GM12875 (cell line): ENCODE results near the gene KDM1B.
A peak's percentile ranks its signal among the peaks of the same experiment; 100 is the strongest.

Experiments used
- H3K4me3 ChIP-seq: one replicate; pipeline ENCODE4 v1.5.1; 2011; ENCODE audit warnings: low read depth, low read length, control low read depth
- CTCF ChIP-seq: IDR thresholded peaks from 2 replicates; pipeline ENCODE4 v1.5.1; 2011; ENCODE audit warnings: low read depth, mild to moderate bottlenecking, control low read depth, inconsistent platforms, low read length, moderate library complexity, borderline replicate concordance; ENCODE audit not compliant: insufficient read depth

The KDM1B gene

GRCh38 chr6:18253635-18254034, 98.4 kb downstream of the KDM1B start:
- TF ChIP-seq CTCF = no peak
- no peak overlapping the region for H3K4me3 ChIP-seq

GRCh38 chr6:18254793-18255192, 99.6 kb downstream of the KDM1B start:
- TF ChIP-seq CTCF = no peak
- H3K4me3 ChIP-seq = no peak overlapping the region

GRCh38 chr6:18259675-18260447, 104.6 kb downstream of the KDM1B start:
- TF ChIP-seq CTCF = no peak
- H3K4me3 ChIP-seq = no peak overlapping the region

GRCh38 chr6:18260448-18261106, 105.4 kb downstream of the KDM1B start:
- 0 out of 2 replicates have a peak, but pooled peaks have one; percentile 3 for TF ChIP-seq CTCF
- no peak overlapping the region for H3K4me3 ChIP-seq

GRCh38 chr6:18261877-18262276, 106.7 kb downstream of the KDM1B start:
- no peak for TF ChIP-seq CTCF
- peak overlapping the region; percentile 26 for H3K4me3 ChIP-seq

- peak overlapping the region; percentile 57 for H3K4me3 ChIP-seq
- no peak for TF ChIP-seq CTCF
Observed at GRCh38 chr6:18262702-18263417, 107.6 kb downstream of the KDM1B start.
